ENCODE measurements around the gene NKX6-2.

The NKX6-2 gene

DNA sequence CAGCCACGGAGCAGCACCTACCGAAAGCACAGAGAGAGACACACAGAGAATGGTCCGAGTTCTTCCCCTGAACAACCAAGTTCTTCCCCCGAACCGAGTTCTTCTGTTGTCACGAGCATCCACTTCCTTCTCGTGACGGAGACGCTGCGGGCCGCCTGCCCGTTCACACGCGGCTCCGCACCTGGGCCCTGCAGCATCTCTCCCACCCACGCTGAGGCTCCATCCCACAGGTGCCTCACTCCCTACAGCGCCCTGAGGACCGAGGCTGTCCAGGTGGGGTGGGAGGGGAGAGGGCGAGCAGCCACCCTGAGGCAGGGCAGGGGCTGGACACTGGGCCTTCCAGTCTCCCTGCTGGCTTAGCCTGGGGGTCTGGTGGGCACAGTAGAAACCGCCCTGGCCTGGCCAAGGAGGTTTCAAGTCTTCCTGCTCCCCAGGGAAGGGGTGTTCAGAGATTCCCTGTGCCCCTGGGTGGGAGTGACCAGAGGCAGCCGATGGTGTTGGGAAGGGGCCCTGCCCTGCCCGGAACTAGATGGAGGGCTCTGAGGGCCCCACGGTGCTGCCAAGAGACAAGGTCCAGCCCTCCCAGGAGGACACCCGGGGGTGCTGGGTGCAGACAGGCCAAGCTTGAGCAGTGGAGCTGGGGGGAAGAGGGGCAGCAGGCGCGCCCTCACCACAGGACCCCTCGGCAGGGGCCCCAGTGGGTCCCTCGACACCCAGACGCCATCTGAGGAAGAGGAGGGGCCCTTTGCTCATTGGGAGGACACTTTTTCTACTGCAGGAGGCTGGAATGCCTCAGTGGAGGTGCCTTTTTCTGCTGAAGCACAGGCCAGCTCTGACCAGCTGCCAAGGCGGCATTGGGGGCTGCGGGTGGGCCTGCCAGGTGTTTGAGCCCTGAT lies 5.2 kb upstream of the NKX6-2 start:
- TF ChIP-seq, protein P1, sequence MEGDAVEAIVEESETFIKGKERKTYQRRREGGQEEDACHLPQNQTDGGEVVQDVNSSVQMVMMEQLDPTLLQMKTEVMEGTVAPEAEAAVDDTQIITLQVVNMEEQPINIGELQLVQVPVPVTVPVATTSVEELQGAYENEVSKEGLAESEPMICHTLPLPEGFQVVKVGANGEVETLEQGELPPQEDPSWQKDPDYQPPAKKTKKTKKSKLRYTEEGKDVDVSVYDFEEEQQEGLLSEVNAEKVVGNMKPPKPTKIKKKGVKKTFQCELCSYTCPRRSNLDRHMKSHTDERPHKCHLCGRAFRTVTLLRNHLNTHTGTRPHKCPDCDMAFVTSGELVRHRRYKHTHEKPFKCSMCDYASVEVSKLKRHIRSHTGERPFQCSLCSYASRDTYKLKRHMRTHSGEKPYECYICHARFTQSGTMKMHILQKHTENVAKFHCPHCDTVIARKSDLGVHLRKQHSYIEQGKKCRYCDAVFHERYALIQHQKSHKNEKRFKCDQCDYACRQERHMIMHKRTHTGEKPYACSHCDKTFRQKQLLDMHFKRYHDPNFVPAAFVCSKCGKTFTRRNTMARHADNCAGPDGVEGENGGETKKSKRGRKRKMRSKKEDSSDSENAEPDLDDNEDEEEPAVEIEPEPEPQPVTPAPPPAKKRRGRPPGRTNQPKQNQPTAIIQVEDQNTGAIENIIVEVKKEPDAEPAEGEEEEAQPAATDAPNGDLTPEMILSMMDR (IDR thresholded peaks at IDR 0.05; ENCODE audit: insufficient read depth, low read length, missing control alignments), result no peak
- no peak for DNase-seq (ENCODE audit: low read depth, low spot score)
- ChIA-PET CTCF (interaction anchor here (1.4 kb wide), 1 partner anchor 136 kb away, joined by 6 read pairs; no protein-coding TSS in a partner anchor), POLR2A (no interaction called here)
- no peak overlapping the region for H3K4me3 ChIP-seq (ENCODE audit: low read depth, low read length)

DNA sequence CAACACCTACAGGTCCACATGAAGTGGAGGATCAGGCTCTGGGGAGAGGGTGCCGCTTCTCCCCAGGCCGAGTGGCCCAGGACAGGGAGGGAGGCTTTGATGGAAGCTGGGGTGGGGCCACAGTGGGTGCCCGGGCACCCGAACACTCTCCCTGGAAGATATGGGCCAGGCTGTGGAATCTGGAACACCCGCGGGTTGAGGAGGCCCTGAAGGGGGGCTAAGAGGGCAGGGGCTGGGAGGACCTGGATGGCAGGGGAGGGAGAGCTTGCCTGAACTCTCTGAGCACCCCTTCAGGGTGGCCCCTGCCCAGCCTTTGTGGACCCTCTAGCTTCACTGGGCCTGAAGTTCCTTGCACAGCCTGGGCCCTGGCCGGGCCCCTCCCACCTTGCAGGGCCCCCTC lies 4.5 kb upstream of the NKX6-2 start:
- H3K4me3 ChIP-seq (ENCODE audit: low read depth, low read length), result no peak overlapping the region
- ChIA-PET CTCF (interaction anchor here (1.4 kb wide), 1 partner anchor 135 kb away, joined by 6 read pairs; no protein-coding TSS in a partner anchor), POLR2A (no interaction called here)
- TF ChIP-seq, protein P1 (IDR thresholded peaks at IDR 0.05; ENCODE audit: insufficient read depth, low read length, missing control alignments), result no peak
- no peak for DNase-seq (ENCODE audit: low read depth, low spot score)

- no peak for DNase-seq (ENCODE audit: low read depth, low spot score)
- TF ChIP-seq, protein P1 (IDR thresholded peaks at IDR 0.05; ENCODE audit: insufficient read depth, low read length, missing control alignments), result no peak
- H3K4me3 ChIP-seq (ENCODE audit: low read depth, low read length), result no peak overlapping the region
- POLR2A ChIA-PET, result no interaction called here
- CTCF ChIA-PET, result interaction anchor here (1.4 kb wide), 1 partner anchor 134 kb away, joined by 6 read pairs; no protein-coding TSS in a partner anchor
Observed at GRCh38 chr10:132789659-132790148, 3.8 kb upstream of the NKX6-2 start.

GRCh38 chr10:132788831-132789219 lies 2.9 kb upstream of the NKX6-2 start:
- POLR2A ChIA-PET, result no interaction called here
- CTCF ChIA-PET, result interaction anchor here (1.3 kb wide), 1 partner anchor 134 kb away, joined by 3 read pairs; no protein-coding TSS in a partner anchor
- no peak overlapping the region for H3K4me3 ChIP-seq (ENCODE audit: low read depth, low read length)
- TF ChIP-seq, protein P1 (IDR thresholded peaks at IDR 0.05; ENCODE audit: insufficient read depth, low read length, missing control alignments), result no peak
- DNase-seq (ENCODE audit: low read depth, low spot score), result no peak

DNA sequence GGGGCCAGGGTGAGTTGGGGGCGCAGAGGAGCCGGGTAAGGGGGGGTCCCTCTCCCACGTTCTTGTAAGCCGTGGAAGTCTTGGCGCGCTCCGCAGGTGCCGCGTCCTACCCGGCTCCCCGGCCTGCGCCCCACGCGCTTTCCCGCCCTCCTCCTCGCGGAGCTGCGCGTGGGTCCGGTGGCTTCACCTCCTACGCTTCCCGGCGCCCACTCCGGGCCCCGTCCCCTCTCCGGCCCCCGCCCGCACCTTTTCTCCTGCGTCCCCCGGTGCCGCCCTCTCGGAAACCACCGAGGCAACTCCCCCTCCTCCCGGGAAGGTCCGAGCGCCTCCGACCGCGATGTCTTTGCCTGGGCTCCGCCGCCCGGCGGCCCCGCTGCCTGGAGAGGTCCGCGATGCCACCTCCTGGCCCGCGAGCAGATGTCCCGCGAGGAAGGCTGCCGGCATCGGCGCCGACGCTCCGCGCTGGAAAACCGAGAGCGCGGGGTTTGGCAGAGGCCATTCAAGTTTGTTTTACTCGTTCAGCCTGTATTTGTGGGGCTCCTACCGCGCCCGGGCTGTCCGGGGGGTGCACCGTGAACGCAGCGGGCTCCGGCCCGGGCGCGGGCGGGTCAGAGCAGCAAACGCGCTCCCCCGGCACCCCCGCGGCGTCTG lies 2.4 kb upstream of the NKX6-2 start:
- CTCF ChIA-PET, result interaction anchor here (1.3 kb wide), 1 partner anchor 134 kb away, joined by 3 read pairs; no protein-coding TSS in a partner anchor
- POLR2A ChIA-PET, result no interaction called here
- TF ChIP-seq, protein P1 (IDR thresholded peaks at IDR 0.05; ENCODE audit: insufficient read depth, low read length, missing control alignments), result peak; percentile 38
- DNase-seq (ENCODE audit: low read depth, low spot score), result no peak
- no peak overlapping the region for H3K4me3 ChIP-seq (ENCODE audit: low read depth, low read length)

Data from AG04449 (cell line).